GM23338 (cell line): Measurements from ENCODE around the gene MMAB. TPM values are rescaled to one million over a fixed set of nuclear protein-coding genes. Genes with fewer than 3 reads are reported as not detected.
A peak's percentile ranks its signal among the peaks of the same experiment; 100 is the strongest.

Source experiments
- ATAC-seq: fragments of 200-7000 bp; cut with Tn5 transposase; 3 replicates; pipeline ENCODE4 v1.9.1; 2020
- DNase-seq: peaks from one replicate; pipeline ENCODE4 v3.0.0-alpha.2; 2015; ENCODE audit warnings: low spot score
- H2AFZ ChIP-seq: fragments of 200-600 bp; sonication (generic); 2 replicates; pipeline ENCODE4 v1.8.0; 2016; ENCODE audit warnings: antibody characterized with exemption, mild to moderate bottlenecking, moderate library complexity
- H3F3A ChIP-seq: fragments of 200-600 bp; sonication (generic); replicated peaks from 2 replicates; pipeline ENCODE4 v1.8.0; 2017; ENCODE audit warnings: antibody characterized with exemption, mixed run types, low read depth
- H3K27ac ChIP-seq: fragments of 200-600 bp; sonication (generic); 2 replicates; pipeline ENCODE4 v1.6.1; 2016; ENCODE audit warnings: low read depth
- H3K27me3 ChIP-seq: fragments of 200-600 bp; sonication (generic); 2 replicates; pipeline ENCODE4 v1.8.0; 2016; ENCODE audit warnings: mild to moderate bottlenecking, mixed run types, moderate library complexity; ENCODE audit not compliant: insufficient read depth
- H3K36me3 ChIP-seq: fragments of 200-600 bp; sonication (generic); 2 replicates; pipeline ENCODE4 v1.8.0; 2016; ENCODE audit warnings: mild to moderate bottlenecking; ENCODE audit not compliant: insufficient read depth
- H3K4me1 ChIP-seq: fragments of 200-600 bp; sonication (generic); 2 replicates; pipeline ENCODE4 v1.8.0; 2016; ENCODE audit warnings: mild to moderate bottlenecking, moderate library complexity; ENCODE audit not compliant: insufficient read depth
- H3K4me2 ChIP-seq: fragments of 200-600 bp; sonication (generic); 2 replicates; pipeline ENCODE4 v1.7.1; 2017; ENCODE audit warnings: mixed run types
- H3K4me3 ChIP-seq: fragments of 200-600 bp; sonication (generic); 2 replicates; pipeline ENCODE4 v1.6.1; 2016; ENCODE audit warnings: mixed run types
- H3K79me2 ChIP-seq: fragments of 200-600 bp; sonication (generic); replicated peaks from 2 replicates; pipeline ENCODE4 v1.8.0; 2017; ENCODE audit warnings: mild to moderate bottlenecking; ENCODE audit not compliant: insufficient read depth
- H3K9me2 ChIP-seq: fragments of 200-600 bp; sonication (generic); 2 replicates; pipeline ENCODE4 v1.8.0; 2017; ENCODE audit not compliant: insufficient read depth
- H4K20me1 ChIP-seq: fragments of 200-600 bp; sonication (generic); replicated peaks from 2 replicates; pipeline ENCODE4 v1.8.0; 2017; ENCODE audit warnings: mild to moderate bottlenecking; ENCODE audit not compliant: insufficient read depth
- H3K27ac Mint-ChIP-seq: 2 replicates; pipeline ENCODE4 v1.8.0; 2020; ENCODE audit warnings: inconsistent platforms, mild to moderate bottlenecking, moderate library complexity, mixed read lengths
- H3K27me3 Mint-ChIP-seq: 3 replicates; pipeline ENCODE4 v1.8.0; 2022; ENCODE audit warnings: low read depth, mild to moderate bottlenecking, moderate library complexity, mixed read lengths, inconsistent platforms; ENCODE audit not compliant: insufficient read depth, poor library complexity
- H3K36me3 Mint-ChIP-seq: 3 replicates; pipeline ENCODE4 v1.8.0; 2021; ENCODE audit warnings: low read depth, mild to moderate bottlenecking, inconsistent platforms, moderate library complexity, mixed read lengths
- H3K4me1 Mint-ChIP-seq: 3 replicates; pipeline ENCODE4 v1.8.0; 2020; ENCODE audit warnings: mild to moderate bottlenecking, inconsistent platforms, mixed read lengths
- H3K4me3 Mint-ChIP-seq: 3 replicates; pipeline ENCODE4 v1.8.0; 2021; ENCODE audit warnings: moderate library complexity, mild to moderate bottlenecking, inconsistent platforms, mixed read lengths
- H3K9me3 Mint-ChIP-seq: 3 replicates; pipeline ENCODE4 v1.8.0; 2020; ENCODE audit warnings: moderate library complexity, mild to moderate bottlenecking, inconsistent platforms, mixed read lengths
- CREB1 ChIP-seq: fragments of 250-450 bp; sonication (Bioruptor Pico); IDR thresholded peaks from 2 replicates; pipeline ENCODE4 v1.5.0; 2020; ENCODE audit warnings: low read depth, mild to moderate bottlenecking, moderate library complexity
- EZH2 ChIP-seq: fragments of 200-600 bp; sonication (generic); IDR thresholded peaks from one replicate; pipeline ENCODE4 v1.8.0; 2017; ENCODE audit warnings: antibody characterized with exemption, mild to moderate bottlenecking, low read depth; ENCODE audit not compliant: unreplicated experiment
- EZH2phosphoT487 ChIP-seq: fragments of 200-600 bp; sonication (generic); IDR thresholded peaks from one replicate; pipeline ENCODE4 v1.8.1; 2018; ENCODE audit warnings: antibody characterized with exemption; ENCODE audit not compliant: unreplicated experiment
- JUNB ChIP-seq: IDR thresholded peaks from one replicate; pipeline ENCODE4 v1.6.1; 2016; ENCODE audit warnings: antibody characterized with exemption; ENCODE audit not compliant: unreplicated experiment
- STAT1 ChIP-seq: IDR thresholded peaks from one replicate; pipeline ENCODE4 v1.6.1; 2016; ENCODE audit warnings: antibody characterized with exemption; ENCODE audit not compliant: unreplicated experiment
- ZNF114 ChIP-seq: fragments of 250-450 bp; sonication (Bioruptor Pico); IDR thresholded peaks from 2 replicates; pipeline ENCODE4 v1.5.0; 2020; ENCODE audit warnings: mild to moderate bottlenecking, moderate library complexity
- polyA plus RNA-seq: library from polyadenylated mRNA; unstranded; fragments of >200 nt; fragmentation: Nextera tagmentation; extraction: Ambion mirVana; gene quantifications from 2 replicates; pipeline ENCODE4 v1.2.1, GENCODE V29; 2016
- total RNA-seq: library from RNA; depleted of rRNA; stranded (reverse); fragments of >200 nt; shearing (Covaris generic); gene quantifications from 2 replicates; pipeline ENCODE4 v1.2.3, GENCODE V29; 2014
- TF ChIP-seq, protein P1 (sequence below), 2 experiments: fragments of 200-600 bp in 1 of 2; sonication (generic) in 1 of 2; conservative IDR thresholded peaks; 2 replicates each; pipeline versions ENCODE4 v1.5.1 to v1.6.1; 2016 to 2017; ENCODE audit warnings: antibody characterized with exemption in 2 of 2, low read depth in 2 of 2, mild to moderate bottlenecking in 2 of 2, moderate library complexity in 1 of 2
- TF ChIP-seq, protein P2 (sequence below): fragments of 250-450 bp; sonication (Bioruptor Pico); IDR thresholded peaks from 2 replicates; pipeline ENCODE4 v1.5.0; 2020; ENCODE audit warnings: mild to moderate bottlenecking, moderate library complexity

MMAB gene
- total and polyA plus RNA-seq, 2 experiments from 2014 or later = 24.7 to 38.5 TPM

DNA sequence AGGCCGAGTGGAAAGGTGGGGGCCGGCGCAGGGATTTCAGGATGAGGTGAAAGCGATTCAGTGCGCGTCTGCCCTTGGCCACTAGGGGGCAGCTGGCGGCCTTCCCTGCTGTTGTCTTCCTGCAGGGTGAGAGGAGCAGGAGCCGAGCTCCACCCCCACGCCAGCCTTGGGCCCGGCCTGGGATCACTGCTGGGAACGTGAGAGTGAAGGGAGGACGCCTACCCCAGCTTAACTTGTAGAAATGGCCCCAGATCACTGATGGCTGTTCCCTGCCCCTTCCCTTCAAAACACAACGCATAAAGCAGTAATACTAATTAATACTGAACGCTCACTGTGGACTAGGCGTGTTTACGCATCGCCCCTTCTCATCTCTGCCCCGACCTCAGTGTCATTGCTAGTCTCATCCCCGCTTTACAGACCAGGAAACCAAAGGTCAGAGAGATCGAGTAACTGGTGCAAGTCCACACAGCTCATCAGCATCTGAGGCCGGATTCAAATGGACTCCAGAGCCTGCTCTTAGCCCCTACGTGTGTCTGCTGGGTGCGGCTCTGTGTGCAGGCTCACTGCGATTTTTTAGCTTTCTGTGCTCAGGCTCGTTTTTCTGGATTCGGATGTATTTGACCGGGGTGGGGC is 24.6 kb upstream of the MMAB start:
- peaks cover 15% of the 10 kb centered on the region for H3K4me1 Mint-ChIP-seq
- H3K9me2 ChIP-seq = no peaks in the 10 kb centered on the region
- no peaks in the 10 kb centered on the region for H3K36me3 Mint-ChIP-seq
- no peaks in the 10 kb centered on the region for H3K36me3 ChIP-seq
- H3F3A ChIP-seq = no peaks in the 10 kb centered on the region
- no peaks in the 10 kb centered on the region for H4K20me1 ChIP-seq
- 0 out of 2 replicates have a peak overlapping the region, but pooled peaks have one; percentile 29 for H2AFZ ChIP-seq
- ATAC-seq (peak; percentile 97), DNase-seq (peak; percentile 93)
- H3K9me3 Mint-ChIP-seq = no peaks in the 10 kb centered on the region
- TF ChIP-seq, protein P1, sequence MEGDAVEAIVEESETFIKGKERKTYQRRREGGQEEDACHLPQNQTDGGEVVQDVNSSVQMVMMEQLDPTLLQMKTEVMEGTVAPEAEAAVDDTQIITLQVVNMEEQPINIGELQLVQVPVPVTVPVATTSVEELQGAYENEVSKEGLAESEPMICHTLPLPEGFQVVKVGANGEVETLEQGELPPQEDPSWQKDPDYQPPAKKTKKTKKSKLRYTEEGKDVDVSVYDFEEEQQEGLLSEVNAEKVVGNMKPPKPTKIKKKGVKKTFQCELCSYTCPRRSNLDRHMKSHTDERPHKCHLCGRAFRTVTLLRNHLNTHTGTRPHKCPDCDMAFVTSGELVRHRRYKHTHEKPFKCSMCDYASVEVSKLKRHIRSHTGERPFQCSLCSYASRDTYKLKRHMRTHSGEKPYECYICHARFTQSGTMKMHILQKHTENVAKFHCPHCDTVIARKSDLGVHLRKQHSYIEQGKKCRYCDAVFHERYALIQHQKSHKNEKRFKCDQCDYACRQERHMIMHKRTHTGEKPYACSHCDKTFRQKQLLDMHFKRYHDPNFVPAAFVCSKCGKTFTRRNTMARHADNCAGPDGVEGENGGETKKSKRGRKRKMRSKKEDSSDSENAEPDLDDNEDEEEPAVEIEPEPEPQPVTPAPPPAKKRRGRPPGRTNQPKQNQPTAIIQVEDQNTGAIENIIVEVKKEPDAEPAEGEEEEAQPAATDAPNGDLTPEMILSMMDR (conservative IDR thresholded peaks at IDR 0.05; ENCODE audit: low read depth in 2 of 2) = peak; percentile 89 to 92
- no peak for TF ChIP-seq EZH2phosphoT487
- H3K27me3 Mint-ChIP-seq = peaks cover 11% of the 10 kb centered on the region
- peak overlapping the region; percentile 34 for H3K4me2 ChIP-seq
- no peak overlapping the region for H3K4me3 ChIP-seq
- H3K79me2 ChIP-seq = no peaks in the 10 kb centered on the region
- H3K4me3 Mint-ChIP-seq = no peak overlapping the region
- H3K4me1 ChIP-seq = peaks cover 3% of the 10 kb centered on the region; the same call in 1 of the 2 replicates
- H3K27ac Mint-ChIP-seq = peak overlapping the region; percentile 4; the same call in 1 of the 2 replicates
- H3K27ac ChIP-seq = peak overlapping the region; percentile 42; the same call in 1 of the 2 replicates
- no peaks in the 10 kb centered on the region for H3K27me3 ChIP-seq

DNA sequence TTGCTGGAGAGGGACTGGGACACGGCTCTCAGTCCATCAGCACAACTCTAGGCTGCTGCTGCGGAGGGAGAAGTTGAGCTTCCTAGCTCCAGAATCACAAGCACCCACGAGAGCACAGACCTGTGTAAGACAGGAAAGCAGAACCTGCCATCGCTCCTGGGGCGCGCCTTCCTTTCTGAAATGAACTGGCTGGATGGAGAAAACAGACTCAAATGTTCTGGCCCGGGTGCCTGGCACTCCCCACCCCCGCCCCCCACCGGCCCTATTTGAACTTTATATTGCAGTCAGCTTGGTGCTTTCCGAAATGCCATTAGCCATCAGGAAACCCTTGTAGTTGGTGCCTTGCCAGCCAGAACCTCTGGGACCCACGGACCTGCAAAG is 24.1 kb upstream of the MMAB start:
- H3K4me2 ChIP-seq = peak overlapping the region; percentile 34; the same call in 1 of the 2 replicates

More for the DNA sequence above, 24.1 kb upstream of the MMAB start:
- Mint-ChIP-seq H3K36me3 (no peaks in the 10 kb centered on the region), H3K4me1 (peaks cover 15% of the 10 kb centered on the region), H3K9me3 (no peaks in the 10 kb centered on the region), H3K4me3 (no peak overlapping the region; the same call in 2 of the 3 replicates), H3K27me3 (peaks cover 13% of the 10 kb centered on the region), H3K27ac (peak overlapping the region; percentile 23; the same call in 1 of the 2 replicates)
- Histone ChIP-seq H3K36me3 (no peaks in the 10 kb centered on the region), H2AFZ (no peak overlapping the region), H3K9me2 (no peaks in the 10 kb centered on the region), H3F3A (no peaks in the 10 kb centered on the region), H3K27ac (no peak overlapping the region; the same call in 1 of the 2 replicates), H3K27me3 (no peaks in the 10 kb centered on the region), H3K4me3 (no peak overlapping the region), H3K4me1 (peaks cover 3% of the 10 kb centered on the region; the same call in 1 of the 2 replicates), H4K20me1 (no peaks in the 10 kb centered on the region), H3K79me2 (no peaks in the 10 kb centered on the region)
- no peak for DNase-seq
- no peak for TF ChIP-seq CREB1
- no peak for TF ChIP-seq JUNB
- TF ChIP-seq, protein P2, sequence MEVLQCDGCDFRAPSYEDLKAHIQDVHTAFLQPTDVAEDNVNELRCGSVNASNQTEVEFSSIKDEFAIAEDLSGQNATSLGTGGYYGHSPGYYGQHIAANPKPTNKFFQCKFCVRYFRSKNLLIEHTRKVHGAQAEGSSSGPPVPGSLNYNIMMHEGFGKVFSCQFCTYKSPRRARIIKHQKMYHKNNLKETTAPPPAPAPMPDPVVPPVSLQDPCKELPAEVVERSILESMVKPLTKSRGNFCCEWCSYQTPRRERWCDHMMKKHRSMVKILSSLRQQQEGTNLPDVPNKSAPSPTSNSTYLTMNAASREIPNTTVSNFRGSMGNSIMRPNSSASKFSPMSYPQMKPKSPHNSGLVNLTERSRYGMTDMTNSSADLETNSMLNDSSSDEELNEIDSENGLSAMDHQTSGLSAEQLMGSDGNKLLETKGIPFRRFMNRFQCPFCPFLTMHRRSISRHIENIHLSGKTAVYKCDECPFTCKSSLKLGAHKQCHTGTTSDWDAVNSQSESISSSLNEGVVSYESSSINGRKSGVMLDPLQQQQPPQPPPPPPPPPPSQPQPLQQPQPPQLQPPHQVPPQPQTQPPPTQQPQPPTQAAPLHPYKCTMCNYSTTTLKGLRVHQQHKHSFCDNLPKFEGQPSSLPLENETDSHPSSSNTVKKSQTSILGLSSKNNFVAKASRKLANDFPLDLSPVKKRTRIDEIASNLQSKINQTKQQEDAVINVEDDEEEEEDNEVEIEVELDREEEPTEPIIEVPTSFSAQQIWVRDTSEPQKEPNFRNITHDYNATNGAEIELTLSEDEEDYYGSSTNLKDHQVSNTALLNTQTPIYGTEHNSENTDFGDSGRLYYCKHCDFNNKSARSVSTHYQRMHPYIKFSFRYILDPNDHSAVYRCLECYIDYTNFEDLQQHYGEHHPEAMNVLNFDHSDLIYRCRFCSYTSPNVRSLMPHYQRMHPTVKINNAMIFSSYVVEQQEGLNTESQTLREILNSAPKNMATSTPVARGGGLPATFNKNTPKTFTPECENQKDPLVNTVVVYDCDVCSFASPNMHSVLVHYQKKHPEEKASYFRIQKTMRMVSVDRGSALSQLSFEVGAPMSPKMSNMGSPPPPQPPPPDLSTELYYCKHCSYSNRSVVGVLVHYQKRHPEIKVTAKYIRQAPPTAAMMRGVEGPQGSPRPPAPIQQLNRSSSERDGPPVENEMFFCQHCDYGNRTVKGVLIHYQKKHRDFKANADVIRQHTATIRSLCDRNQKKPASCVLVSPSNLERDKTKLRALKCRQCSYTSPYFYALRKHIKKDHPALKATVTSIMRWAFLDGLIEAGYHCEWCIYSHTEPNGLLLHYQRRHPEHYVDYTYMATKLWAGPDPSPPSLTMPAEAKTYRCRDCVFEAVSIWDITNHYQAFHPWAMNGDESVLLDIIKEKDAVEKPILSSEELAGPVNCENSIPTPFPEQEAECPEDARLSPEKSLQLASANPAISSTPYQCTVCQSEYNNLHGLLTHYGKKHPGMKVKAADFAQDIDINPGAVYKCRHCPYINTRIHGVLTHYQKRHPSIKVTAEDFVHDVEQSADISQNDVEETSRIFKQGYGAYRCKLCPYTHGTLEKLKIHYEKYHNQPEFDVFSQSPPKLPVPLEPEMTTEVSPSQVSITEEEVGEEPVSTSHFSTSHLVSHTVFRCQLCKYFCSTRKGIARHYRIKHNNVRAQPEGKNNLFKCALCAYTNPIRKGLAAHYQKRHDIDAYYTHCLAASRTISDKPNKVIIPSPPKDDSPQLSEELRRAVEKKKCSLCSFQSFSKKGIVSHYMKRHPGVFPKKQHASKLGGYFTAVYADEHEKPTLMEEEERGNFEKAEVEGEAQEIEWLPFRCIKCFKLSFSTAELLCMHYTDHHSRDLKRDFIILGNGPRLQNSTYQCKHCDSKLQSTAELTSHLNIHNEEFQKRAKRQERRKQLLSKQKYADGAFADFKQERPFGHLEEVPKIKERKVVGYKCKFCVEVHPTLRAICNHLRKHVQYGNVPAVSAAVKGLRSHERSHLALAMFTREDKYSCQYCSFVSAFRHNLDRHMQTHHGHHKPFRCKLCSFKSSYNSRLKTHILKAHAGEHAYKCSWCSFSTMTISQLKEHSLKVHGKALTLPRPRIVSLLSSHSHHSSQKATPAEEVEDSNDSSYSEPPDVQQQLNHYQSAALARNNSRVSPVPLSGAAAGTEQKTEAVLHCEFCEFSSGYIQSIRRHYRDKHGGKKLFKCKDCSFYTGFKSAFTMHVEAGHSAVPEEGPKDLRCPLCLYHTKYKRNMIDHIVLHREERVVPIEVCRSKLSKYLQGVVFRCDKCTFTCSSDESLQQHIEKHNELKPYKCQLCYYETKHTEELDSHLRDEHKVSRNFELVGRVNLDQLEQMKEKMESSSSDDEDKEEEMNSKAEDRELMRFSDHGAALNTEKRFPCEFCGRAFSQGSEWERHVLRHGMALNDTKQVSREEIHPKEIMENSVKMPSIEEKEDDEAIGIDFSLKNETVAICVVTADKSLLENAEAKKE (CRISPR knock-in tag) = no peak
- no peak for TF ChIP-seq EZH2phosphoT487
- TF ChIP-seq ZNF114 (CRISPR knock-in tag) = no peak
- TF ChIP-seq STAT1 = no peak
- no peak for TF ChIP-seq EZH2
- ATAC-seq = peak; percentile 12
